ENCODE results near the gene ZBTB40.

The ZBTB40 gene

DNA sequence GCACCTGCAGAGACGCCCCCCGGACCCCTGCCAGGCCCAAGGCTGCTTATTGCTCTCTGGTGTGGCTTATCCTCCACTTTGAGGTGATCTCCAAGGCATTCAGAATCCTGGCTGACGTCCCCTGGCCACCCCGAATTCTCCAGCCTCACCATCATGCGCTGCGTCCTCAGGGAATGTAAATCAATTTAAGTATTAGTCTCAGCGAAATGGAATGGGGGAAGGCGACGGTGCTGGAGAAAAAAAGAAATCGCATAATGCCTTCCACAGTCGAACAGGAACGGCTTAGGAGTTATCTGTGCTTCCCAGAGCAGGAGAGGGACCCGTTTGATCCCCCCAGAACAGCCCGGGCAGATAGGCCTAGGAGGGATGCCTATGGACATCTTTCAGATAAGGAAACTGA is 114.5 kb downstream of the ZBTB40 start:
- DNase-seq, result no peak

DNA sequence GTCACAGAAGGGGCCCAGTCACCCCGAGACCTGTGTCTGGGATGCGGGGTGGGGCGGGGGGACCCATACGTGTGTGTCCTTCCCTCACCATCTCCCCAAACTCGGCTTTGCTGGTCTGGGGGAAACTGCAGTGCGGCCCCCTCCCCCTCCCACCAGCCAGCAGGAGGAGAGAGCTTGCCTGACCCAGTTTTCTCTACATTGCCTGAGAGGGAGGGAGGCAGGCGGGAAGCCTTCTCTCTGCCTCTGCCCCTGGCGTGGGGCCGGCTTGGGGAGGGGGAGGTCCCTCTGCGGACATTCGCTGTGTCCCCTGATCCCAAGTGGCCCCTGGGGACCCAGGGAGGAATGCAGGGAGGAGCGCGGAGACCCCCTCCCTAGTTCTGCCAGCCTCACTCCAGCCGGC is 115.5 kb downstream of the ZBTB40 start:
- no peak for DNase-seq

DNA sequence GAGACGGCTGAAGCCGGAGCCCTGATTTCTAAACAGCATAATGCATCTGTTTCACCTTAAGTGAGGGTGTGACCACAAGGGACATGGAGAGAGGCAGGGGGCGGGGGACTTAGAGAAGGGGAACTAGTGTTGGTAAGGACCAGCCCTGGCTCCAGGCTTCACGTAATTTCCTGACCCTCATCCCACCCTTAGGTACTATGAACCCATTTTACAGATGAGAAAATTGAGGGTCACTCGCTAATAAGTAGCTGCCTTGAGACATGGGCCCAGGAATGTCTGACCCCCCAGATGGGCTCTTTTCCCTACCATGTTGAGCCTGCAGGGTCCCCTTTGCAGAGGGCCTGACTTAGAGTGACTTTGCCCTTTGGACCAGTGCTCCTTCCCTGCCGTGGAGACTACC is 116.3 kb downstream of the ZBTB40 start:
- DNase-seq, result no peak

DNA sequence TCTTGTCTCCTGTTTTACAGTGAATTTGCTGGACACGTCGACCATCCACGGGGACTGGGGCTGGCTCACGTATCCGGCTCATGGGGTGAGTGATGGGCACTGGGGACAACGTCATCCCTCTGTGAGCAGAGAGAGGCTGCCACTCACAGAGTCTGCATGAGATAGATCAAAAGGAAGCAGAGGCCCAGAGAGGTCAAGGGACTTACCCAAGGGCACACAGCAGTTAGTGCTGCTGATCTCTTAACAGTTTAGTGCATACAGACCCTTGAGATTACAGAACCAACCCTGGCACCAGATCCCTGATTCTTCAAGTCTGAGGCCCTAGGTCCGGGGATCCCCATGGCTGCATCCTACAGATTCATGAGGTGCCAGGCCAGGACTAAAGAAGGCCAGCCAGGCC is 117.6 kb downstream of the ZBTB40 start:
- no peak for DNase-seq

DNA sequence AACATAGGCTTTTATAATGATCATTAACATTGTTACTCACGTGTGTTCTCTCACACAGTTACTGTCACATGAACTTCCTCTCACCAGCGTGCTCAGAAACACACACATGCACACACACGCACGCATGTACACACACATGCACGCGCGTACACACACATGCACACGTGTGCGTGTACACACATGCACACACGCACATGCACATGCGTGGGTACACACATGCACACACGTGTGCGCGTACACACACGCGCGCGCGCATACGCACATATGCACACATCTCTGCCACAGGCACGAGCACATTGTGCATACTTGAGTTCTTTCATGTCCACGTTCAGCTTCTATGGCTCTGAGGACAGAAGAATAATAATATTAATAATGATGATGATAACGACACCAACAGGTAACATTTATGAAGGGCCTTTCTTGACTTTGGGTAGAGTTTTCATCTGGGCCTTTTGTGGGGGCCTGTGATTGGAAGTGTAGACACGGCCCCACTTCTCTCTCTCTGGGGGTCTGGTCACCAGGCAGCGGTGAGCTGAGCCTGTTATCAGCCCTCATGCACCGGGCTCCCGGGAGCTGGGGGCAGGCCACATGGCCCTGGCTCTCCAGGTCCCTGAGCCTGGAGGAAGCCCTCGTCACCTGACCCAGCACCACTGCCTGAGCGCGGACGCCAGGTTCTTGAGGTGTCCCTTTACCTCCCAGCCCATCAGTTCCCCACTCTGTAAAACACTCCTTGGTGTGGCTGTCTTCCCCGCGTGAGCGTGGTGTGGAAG is 118.7 kb downstream of the ZBTB40 start:
- DNase-seq, result no peak

DNA sequence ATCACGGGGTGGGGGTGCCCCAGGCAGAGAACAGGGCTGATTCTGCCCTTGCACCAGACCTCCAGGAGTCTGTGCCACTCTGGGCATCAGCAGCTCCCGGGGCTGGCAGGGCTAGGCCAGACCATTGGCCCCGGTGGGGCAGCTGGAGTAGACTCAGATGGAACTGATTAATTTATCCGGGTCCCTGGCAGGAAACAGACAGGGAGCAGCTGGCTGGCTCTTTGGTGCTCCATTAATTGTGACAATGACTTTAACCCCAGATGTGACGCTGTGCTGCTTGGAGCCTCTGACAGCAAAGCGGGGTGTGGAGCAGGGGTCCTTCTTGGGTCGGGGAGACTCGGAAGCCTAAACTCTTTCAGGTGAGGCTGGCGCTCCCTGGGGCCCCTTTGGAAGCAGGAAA is 121.2 kb downstream of the ZBTB40 start:
- no peak for DNase-seq

DNA sequence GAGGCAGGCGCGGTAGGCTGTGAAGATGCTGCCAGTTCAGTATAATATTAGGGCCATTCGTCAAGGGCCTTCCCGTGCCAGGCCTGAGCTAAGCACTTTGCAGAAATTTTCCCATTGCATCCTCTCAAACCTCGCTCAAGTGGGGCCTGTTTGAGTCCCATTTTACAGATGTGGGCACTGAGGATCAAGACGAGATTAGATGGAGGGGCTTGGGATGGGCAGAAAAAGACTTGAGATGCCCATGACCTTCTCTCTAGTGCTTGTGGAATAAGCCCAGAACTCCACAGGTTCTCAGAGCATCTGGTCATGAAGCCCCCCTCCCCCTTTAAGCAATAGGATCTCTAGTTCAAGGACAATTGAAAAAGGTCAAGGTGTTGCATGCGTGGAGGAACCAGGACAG is 121.6 kb downstream of the ZBTB40 start:
- no peak for DNase-seq

DNA sequence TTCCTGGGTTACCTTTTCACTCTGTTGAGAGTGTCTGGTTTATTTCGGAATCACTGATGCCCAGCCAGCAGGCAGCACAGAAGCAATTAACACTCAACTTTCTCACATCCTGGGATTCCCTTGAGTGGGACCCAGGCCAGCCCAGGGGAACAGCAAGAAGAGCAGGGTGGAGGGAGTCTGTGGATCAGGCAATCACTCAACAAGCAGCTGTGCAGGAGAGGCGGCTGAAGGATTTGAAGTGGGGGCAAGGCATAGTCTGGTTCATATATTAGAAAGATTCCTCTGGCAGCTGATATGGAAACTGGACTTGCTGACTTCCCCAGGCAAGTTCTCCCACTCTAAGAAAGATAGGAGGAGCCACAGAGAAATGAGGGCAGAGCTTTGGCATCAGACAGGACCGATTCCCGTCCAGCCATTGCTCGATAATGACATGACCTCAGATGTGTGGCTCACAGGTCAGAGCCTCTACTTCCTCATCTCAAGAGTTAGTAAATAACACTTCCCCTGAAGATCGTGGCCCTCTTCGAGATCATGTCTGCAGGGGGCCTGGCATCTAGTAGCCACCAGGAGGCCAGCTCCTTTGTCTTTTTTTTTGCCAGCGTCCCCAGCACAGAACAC is 124.0 kb downstream of the ZBTB40 start:
- DNase-seq, result no peak

DNA sequence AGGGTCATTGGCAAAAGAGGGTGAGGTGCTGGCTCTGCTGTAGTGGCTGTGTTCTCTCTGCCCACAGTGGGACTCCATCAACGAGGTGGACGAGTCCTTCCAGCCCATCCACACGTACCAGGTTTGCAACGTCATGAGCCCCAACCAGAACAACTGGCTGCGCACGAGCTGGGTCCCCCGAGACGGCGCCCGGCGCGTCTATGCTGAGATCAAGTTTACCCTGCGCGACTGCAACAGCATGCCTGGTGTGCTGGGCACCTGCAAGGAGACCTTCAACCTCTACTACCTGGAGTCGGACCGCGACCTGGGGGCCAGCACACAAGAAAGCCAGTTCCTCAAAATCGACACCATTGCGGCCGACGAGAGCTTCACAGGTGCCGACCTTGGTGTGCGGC is 124.5 kb downstream of the ZBTB40 start:
- no peak for DNase-seq

DNA sequence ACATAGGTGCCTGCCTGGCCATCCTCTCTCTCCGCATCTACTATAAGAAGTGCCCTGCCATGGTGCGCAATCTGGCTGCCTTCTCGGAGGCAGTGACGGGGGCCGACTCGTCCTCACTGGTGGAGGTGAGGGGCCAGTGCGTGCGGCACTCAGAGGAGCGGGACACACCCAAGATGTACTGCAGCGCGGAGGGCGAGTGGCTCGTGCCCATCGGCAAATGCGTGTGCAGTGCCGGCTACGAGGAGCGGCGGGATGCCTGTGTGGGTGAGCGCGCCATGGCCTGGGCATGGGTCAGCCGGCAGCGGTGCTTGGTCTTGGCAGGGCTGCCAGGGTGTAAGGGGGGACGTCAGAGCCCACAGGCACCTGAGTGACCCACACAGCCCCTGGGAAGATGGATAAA is 125.0 kb downstream of the ZBTB40 start:
- no peak for DNase-seq

DNA sequence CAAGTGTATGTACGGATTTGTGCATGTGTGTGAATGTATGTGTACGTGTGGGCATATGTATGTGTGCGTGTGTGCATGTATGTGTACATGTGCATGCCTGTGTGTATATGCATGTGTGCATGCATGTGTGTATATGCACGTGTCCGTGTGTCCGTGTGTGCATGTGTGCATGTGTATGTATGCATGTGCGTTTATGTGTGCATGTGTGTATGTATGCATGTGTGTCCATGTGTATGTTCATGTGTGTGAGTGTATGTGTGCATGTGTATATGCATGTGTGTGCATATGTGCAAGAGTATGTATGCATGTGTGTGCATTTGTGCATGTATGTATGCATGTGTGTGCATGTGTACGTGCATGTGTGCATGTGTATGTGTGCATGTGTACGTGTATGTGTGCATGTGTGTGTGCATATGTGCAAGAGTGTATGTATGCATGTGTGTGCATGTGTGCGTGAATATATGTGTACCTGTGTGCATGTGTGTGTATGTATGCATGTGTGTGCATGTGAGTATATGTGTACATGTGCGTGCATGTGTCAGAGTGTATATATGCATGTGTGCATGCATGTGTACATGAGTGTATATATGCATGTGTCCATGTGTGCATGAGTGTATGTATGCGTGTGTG is 127.2 kb downstream of the ZBTB40 start:
- DNase-seq, result no peak

DNA sequence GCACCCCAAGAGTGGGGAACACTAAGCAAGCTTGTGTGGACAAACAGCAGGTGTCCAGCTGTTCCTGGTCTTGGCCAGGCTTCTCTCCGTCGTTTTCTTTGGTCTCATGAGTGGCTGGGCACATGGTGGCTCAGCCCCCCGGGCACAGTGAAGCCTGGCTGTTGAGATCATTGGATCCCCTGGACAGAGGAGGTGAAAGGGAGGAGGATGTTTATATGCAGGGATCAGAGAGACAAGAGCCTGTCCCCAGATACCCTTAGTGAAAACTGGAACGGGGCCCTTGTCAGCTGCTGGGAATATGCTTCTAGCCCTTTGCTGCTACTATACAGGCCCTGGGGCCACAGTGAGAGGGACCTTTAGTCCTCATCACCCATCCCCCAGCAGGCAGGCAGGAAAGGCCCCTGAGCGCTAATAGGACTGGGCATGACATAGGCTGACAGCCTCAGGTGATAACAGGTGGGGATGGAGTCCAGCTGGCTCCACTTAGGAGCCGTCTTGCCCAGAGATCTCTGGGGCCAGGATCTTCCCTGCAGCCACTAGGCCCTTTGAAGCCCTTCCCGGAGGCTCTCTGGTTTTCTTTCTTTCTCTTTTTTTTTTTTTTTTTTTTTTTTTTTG is 128.0 kb downstream of the ZBTB40 start:
- no peak for DNase-seq
